K562 (cell line): ENCODE results near the gene PRUNE1. TPM values are rescaled to one million over a fixed set of nuclear protein-coding genes. Genes with fewer than 3 reads are reported as not detected.

Source experiments
- CBX8 ChIP-seq: fragments of 200-600 bp; sonication (generic); IDR thresholded peaks from 2 replicates; pipeline ENCODE4 v1.6.1; 2012; ENCODE audit warnings: borderline replicate concordance, mixed run types, low read depth, mild to moderate bottlenecking, moderate library complexity, mixed read lengths, low read length, control low read depth, inconsistent platforms; ENCODE audit not compliant: poor library complexity, severe bottlenecking; ENCODE audit errors: extremely low read depth
- CHD1 ChIP-seq: fragments of 200-600 bp; sonication (generic); IDR thresholded peaks from one replicate; pipeline ENCODE4 v1.6.1; 2012; ENCODE audit warnings: mild to moderate bottlenecking, moderate library complexity, low read length, inconsistent platforms
- E2F6 ChIP-seq, 2 experiments: IDR thresholded peaks; 2 replicates each; pipeline ENCODE4 v1.6.1; 2011; ENCODE audit warnings: borderline replicate concordance in 1 of 2, control low read depth in 1 of 2, low read depth in 1 of 2, low read length in 1 of 2, mild to moderate bottlenecking in 1 of 2, mixed read lengths in 1 of 2, moderate library complexity in 1 of 2; ENCODE audit not compliant: insufficient read depth in 1 of 2, insufficient read length in 1 of 2, poor library complexity in 1 of 2, severe bottlenecking in 1 of 2; ENCODE audit errors: extremely low read depth in 1 of 2
- IRF9 ChIP-seq: fragments of 450-650 bp; IDR thresholded peaks from 2 replicates; pipeline ENCODE4 v1.6.1; 2016; ENCODE audit warnings: missing biosample characterization, missing genetic modification characterization
- MBD2 ChIP-seq: sonication (generic); IDR thresholded peaks from 2 replicates; pipeline ENCODE4 v1.6.1; 2016; ENCODE audit warnings: low read depth, borderline replicate concordance
- MIER1 ChIP-seq: fragments of 450-650 bp; IDR thresholded peaks from 2 replicates; pipeline ENCODE4 v1.6.1; 2016; ENCODE audit warnings: antibody characterized with exemption, mild to moderate bottlenecking, low read depth
- MYBL2 ChIP-seq, 2 experiments: fragments of 450-650 bp in 1 of 2; sonication (generic) in 1 of 2; formaldehyde crosslinking in 1 of 2; IDR thresholded peaks; 2 replicates each; pipeline versions ENCODE4 v1.6.1 to v1.8.1; 2017 to 2022; ENCODE audit warnings: borderline replicate concordance in 1 of 2, inconsistent platforms in 1 of 2, low read depth in 1 of 2, mild to moderate bottlenecking in 1 of 2, missing genetic modification reagents in 1 of 2, moderate library complexity in 1 of 2
- NR2C1 ChIP-seq, 2 experiments: fragments of 450-650 bp; IDR thresholded peaks; 2 replicates each; pipeline ENCODE4 v1.6.1; 2017; ENCODE audit warnings: mild to moderate bottlenecking in 2 of 2, antibody characterized with exemption in 1 of 2, inconsistent platforms in 1 of 2, missing compliant biosample characterization in 1 of 2, missing genetic modification characterization in 1 of 2
- PHB ChIP-seq: fragments of 250-450 bp; sonication (Bioruptor Pico); IDR thresholded peaks from 2 replicates; pipeline ENCODE4 v1.5.0; 2021
- PURB ChIP-seq: sonication (generic); formaldehyde crosslinking; IDR thresholded peaks from 2 replicates; pipeline ENCODE4 v1.9.0; 2021; ENCODE audit warnings: low read depth, mild to moderate bottlenecking, missing genetic modification reagents
- RNF2 ChIP-seq: sonication (generic); IDR thresholded peaks from 2 replicates; pipeline ENCODE4 v1.6.1; 2016
- TEAD1 ChIP-seq, 2 experiments: fragments of 450-650 bp in 1 of 2; sonication (generic) in 1 of 2; formaldehyde crosslinking; IDR thresholded peaks; 2 replicates each; pipeline versions ENCODE4 v1.4.0 to v1.8.0; 2020 to 2022; ENCODE audit warnings: mild to moderate bottlenecking in 2 of 2, missing genetic modification reagents in 1 of 2
- polyA plus RNA-seq, 8 experiments: library from polyadenylated mRNA; depleted of rRNA in 4 of 8; stranded (reverse) in 5 of 8; unstranded in 3 of 8; fragments of >200 nt; fragmentation: Nextera tagmentation in 2 of 8; fragmentation: Illumina TruSeq in 1 of 8; extraction: Ambion mirVana in 2 of 8; extraction: Trizol in 1 of 8; gene quantifications; 2 replicates each; pipeline versions ENCODE4 v1.2.1 to v1.2.3, GENCODE V29; 2011 to 2014; ENCODE audit warnings: inconsistent platforms in 1 of 8, missing spikeins in 1 of 8
- total RNA-seq, 7 experiments: library from RNA; depleted of rRNA in 6 of 7; stranded (reverse); fragments of >200 nt in 6 of 7; fragmentation: Illumina TruSeq in 2 of 7; extraction: Trizol in 2 of 7; gene quantifications; 2 replicates each; pipeline versions ENCODE4 v1.2.1 to v1.2.3, GENCODE V29; 2011 to 2021; ENCODE audit warnings: low replicate concordance in 1 of 7
- TF ChIP-seq, protein P1 (sequence below): fragments of 250-450 bp; sonication (Bioruptor Pico); IDR thresholded peaks from 2 replicates; pipeline ENCODE4 v1.4.0; 2020; ENCODE audit warnings: borderline replicate concordance
- TF ChIP-seq, protein P2 (sequence below): fragments of 250-450 bp; sonication (Bioruptor Pico); IDR thresholded peaks from 2 replicates; pipeline ENCODE4 v1.8.0; 2022; ENCODE audit warnings: inconsistent platforms, mild to moderate bottlenecking, moderate library complexity, borderline replicate concordance
- TF ChIP-seq, protein P3 (sequence below): fragments of 450-650 bp; IDR thresholded peaks from 2 replicates; pipeline ENCODE4 v1.7.0; 2016; ENCODE audit warnings: borderline replicate concordance

Gene PRUNE1
- total and polyA plus RNA-seq, 9 of the 15 experiments (the other 6 are each of a cell fraction or from before 2014, with no cell fraction given), result 16.7 to 48.3 (median 26.2) TPM

- TF ChIP-seq CHD1, result no peak
- TF ChIP-seq PHB, result no peak
- TF ChIP-seq MYBL2 (IDR thresholded peaks at IDR 0.05; ENCODE audit: low read depth), result no peak
- TF ChIP-seq MYBL2 (CRISPR knock-in tag; IDR thresholded peaks at IDR 0.05; ENCODE audit: borderline replicate concordance), result no peak
- TF ChIP-seq CBX8, result no peak
- TF ChIP-seq IRF9, result no peak
- TF ChIP-seq TEAD1 (CRISPR knock-in tag; IDR thresholded peaks at IDR 0.05), result peak in 1 of 2 experiments; percentile 53; a peak in 1 of 4 replicates
- TF ChIP-seq, protein P1, sequence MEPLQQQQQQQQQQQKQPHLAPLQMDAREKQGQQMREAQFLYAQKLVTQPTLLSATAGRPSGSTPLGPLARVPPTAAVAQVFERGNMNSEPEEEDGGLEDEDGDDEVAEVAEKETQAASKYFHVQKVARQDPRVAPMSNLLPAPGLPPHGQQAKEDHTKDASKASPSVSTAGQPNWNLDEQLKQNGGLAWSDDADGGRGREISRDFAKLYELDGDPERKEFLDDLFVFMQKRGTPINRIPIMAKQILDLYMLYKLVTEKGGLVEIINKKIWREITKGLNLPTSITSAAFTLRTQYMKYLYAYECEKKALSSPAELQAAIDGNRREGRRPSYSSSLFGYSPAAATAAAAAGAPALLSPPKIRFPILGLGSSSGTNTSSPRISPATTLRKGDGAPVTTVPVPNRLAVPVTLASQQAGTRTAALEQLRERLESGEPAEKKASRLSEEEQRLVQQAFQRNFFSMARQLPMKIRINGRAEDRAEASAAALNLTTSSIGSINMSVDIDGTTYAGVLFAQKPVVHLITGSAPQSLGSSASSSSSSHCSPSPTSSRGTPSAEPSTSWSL, result no peak
- TF ChIP-seq, protein P2, sequence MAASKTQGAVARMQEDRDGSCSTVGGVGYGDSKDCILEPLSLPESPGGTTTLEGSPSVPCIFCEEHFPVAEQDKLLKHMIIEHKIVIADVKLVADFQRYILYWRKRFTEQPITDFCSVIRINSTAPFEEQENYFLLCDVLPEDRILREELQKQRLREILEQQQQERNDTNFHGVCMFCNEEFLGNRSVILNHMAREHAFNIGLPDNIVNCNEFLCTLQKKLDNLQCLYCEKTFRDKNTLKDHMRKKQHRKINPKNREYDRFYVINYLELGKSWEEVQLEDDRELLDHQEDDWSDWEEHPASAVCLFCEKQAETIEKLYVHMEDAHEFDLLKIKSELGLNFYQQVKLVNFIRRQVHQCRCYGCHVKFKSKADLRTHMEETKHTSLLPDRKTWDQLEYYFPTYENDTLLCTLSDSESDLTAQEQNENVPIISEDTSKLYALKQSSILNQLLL (CRISPR knock-in tag), result no peak
- TF ChIP-seq MBD2, result no peak
- no peak for TF ChIP-seq PURB
- no peak; the same call in 1 of the 2 replicates for TF ChIP-seq NR2C1 (IDR thresholded peaks at IDR 0.05)
- no peak for TF ChIP-seq NR2C1 (tag; IDR thresholded peaks at IDR 0.05)
- TF ChIP-seq RNF2, result no peak
- no peak for TF ChIP-seq MIER1
- TF ChIP-seq, protein P3, sequence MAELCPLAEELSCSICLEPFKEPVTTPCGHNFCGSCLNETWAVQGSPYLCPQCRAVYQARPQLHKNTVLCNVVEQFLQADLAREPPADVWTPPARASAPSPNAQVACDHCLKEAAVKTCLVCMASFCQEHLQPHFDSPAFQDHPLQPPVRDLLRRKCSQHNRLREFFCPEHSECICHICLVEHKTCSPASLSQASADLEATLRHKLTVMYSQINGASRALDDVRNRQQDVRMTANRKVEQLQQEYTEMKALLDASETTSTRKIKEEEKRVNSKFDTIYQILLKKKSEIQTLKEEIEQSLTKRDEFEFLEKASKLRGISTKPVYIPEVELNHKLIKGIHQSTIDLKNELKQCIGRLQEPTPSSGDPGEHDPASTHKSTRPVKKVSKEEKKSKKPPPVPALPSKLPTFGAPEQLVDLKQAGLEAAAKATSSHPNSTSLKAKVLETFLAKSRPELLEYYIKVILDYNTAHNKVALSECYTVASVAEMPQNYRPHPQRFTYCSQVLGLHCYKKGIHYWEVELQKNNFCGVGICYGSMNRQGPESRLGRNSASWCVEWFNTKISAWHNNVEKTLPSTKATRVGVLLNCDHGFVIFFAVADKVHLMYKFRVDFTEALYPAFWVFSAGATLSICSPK, result no peak
- TF ChIP-seq E2F6 (IDR thresholded peaks at IDR 0.05; ENCODE audit: borderline replicate concordance in 1 of 2, extremely low read depth in 1 of 2, insufficient read depth in 1 of 2, insufficient read length in 1 of 2, low read depth in 1 of 2, low read length in 1 of 2, poor library complexity in 1 of 2, severe bottlenecking in 1 of 2), result no peak
Observed at GRCh38 chr1:151062741-151063371, 54.6 kb downstream of the PRUNE1 start (continued).
